Stimulated activated CD4-positive, alpha-beta T cell treated with anti-CD3 and anti-CD28 coated beads, Interleukin-1b, Interleukin-23, amount 100 ng/mL, for 24 hours (primary cell): ENCODE measurements around the gene C12orf75.
A peak's percentile ranks its signal among the peaks of the same experiment; 100 is the strongest.

Source experiments
- DNase-seq, 4 experiments: peaks; one replicate each; pipeline ENCODE4 v3.0.0-alpha.2; 2020; ENCODE audit warnings: low read depth in 4 of 4, low spot score in 1 of 4

Gene C12orf75

GRCh38 chr12:105413911-105414487 lies 83.5 kb downstream of the C12orf75 start:
- DNase-seq, result no peak

- no peak for DNase-seq
Measured at GRCh38 chr12:105417732-105418131, 87.2 kb downstream of the C12orf75 start.

- no peak for DNase-seq
Measured at GRCh38 chr12:105418229-105418628, 87.7 kb downstream of the C12orf75 start.

- DNase-seq, result no peak
Measured at GRCh38 chr12:105418821-105419291, 88.4 kb downstream of the C12orf75 start.

- DNase-seq, result no peak
Measured at GRCh38 chr12:105419606-105420005, 89.1 kb downstream of the C12orf75 start.

- no peak for DNase-seq
Measured at GRCh38 chr12:105420046-105420445, 89.6 kb downstream of the C12orf75 start.

GRCh38 chr12:105420659-105421240 lies 90.3 kb downstream of the C12orf75 start:
- DNase-seq, result peak; percentile 21 to 50 (median 38)
